ENCODE results near the gene GLIPR1L2. TPM values are rescaled to one million over a fixed set of nuclear protein-coding genes. Genes with fewer than 3 reads are reported as not detected.

Gene GLIPR1L2
- total RNA-seq, 1 experiment from 2014 or later: not detected

DNA sequence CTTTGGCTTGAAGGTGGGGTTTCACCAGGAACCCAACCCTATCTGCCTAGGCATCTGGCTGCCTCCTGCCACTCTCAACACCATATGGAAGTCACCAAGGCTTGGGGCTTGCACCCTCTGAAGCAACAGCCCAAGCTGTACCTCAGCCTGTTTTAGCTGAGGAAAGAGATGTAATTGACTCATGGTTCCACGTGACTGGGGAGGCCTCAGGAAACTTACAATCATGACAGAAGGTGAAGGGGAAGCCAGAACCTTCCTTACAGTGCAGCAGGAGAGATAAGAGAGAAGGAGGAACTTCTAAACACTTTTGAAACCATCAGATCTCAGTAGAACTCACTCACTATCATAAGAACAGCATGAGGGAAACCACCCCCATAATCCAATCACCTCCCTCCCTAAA, 29.5 kb upstream of the GLIPR1L2 start:
- H3K9ac ChIP-seq (ENCODE audit: low read length): no peak overlapping the region
- H3K4me2 ChIP-seq (ENCODE audit: low read length): no peak overlapping the region
- ChIA-PET CTCF (no interaction called here), POLR2A (ENCODE audit: unreplicated experiment) (no interaction called here)
- no peaks in the 10 kb centered on the region for H3K79me2 ChIP-seq (ENCODE audit: low read length)
- no peak for DNase-seq
- H4K20me1 ChIP-seq (ENCODE audit: low read length): no peaks in the 10 kb centered on the region
- no peak for ATAC-seq
- no peak overlapping the region for H2AFZ ChIP-seq (ENCODE audit: low read length)
- no peaks in the 10 kb centered on the region for H3K9me3 ChIP-seq (ENCODE audit: low read length)
- no peaks in the 10 kb centered on the region for H3K4me1 ChIP-seq (ENCODE audit: insufficient read depth, low read length)
- no peaks in the 10 kb centered on the region for H3F3A ChIP-seq (ENCODE audit: low read length, unreplicated experiment)
- no peaks in the 10 kb centered on the region for H3K36me3 ChIP-seq (ENCODE audit: low read depth, low read length)
- TF ChIP-seq EZH2 (IDR thresholded peaks at IDR 0.05; ENCODE audit: low read length, unreplicated experiment) (no peak), EZH2phosphoT487 (IDR thresholded peaks at IDR 0.05; ENCODE audit: borderline replicate concordance, low read length) (no peak)
- TF ChIP-seq, protein P1, sequence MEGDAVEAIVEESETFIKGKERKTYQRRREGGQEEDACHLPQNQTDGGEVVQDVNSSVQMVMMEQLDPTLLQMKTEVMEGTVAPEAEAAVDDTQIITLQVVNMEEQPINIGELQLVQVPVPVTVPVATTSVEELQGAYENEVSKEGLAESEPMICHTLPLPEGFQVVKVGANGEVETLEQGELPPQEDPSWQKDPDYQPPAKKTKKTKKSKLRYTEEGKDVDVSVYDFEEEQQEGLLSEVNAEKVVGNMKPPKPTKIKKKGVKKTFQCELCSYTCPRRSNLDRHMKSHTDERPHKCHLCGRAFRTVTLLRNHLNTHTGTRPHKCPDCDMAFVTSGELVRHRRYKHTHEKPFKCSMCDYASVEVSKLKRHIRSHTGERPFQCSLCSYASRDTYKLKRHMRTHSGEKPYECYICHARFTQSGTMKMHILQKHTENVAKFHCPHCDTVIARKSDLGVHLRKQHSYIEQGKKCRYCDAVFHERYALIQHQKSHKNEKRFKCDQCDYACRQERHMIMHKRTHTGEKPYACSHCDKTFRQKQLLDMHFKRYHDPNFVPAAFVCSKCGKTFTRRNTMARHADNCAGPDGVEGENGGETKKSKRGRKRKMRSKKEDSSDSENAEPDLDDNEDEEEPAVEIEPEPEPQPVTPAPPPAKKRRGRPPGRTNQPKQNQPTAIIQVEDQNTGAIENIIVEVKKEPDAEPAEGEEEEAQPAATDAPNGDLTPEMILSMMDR (conservative IDR thresholded peaks at IDR 0.05; ENCODE audit: low read depth, low read length): no peak
- H3K27ac ChIP-seq (ENCODE audit: low read length): no peak overlapping the region
- intact Hi-C loops (cut with micrococcal nuclease): no loop called here
- no TSS peak for BruUV-seq (replicated peaks)
- no peak overlapping the region for H3K4me3 ChIP-seq (ENCODE audit: low read length)
- H3K9me2 ChIP-seq (replicated peaks; ENCODE audit: low read length): no peaks in the 10 kb centered on the region
- H3K27me3 ChIP-seq (ENCODE audit: low read length): no peaks in the 10 kb centered on the region

DNA sequence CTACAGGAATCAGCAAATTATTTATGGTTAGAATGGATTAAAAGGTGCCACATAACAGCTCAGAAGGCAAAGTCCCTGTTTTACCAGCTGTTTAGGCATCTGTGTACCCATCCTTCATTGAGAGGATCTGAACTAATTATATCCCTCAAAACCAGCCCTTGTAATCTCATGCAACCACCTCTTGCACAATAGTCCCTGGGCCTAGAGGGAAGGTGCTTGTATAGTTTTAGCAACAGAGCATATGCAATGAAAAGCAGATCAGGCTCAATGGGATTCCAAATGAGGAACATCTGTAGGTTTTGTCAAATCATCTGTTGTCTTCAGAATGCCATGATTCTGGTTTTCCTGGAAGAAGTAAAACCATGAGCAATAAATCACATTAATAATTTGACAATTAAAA, 26.0 kb upstream of the GLIPR1L2 start:
- intact Hi-C loops (cut with micrococcal nuclease): no loop called here
- no peak for TF ChIP-seq EZH2phosphoT487 (IDR thresholded peaks at IDR 0.05; ENCODE audit: borderline replicate concordance, low read length)
- TF ChIP-seq EZH2 (IDR thresholded peaks at IDR 0.05; ENCODE audit: low read length, unreplicated experiment): no peak
- TF ChIP-seq, protein P1 (conservative IDR thresholded peaks at IDR 0.05; ENCODE audit: low read depth, low read length): no peak
- Histone ChIP-seq H3F3A (ENCODE audit: low read length, unreplicated experiment) (no peaks in the 10 kb centered on the region), H3K4me2 (ENCODE audit: low read length) (no peak overlapping the region), H4K20me1 (ENCODE audit: low read length) (no peaks in the 10 kb centered on the region), H3K9me3 (ENCODE audit: low read length) (no peaks in the 10 kb centered on the region), H2AFZ (ENCODE audit: low read length) (no peak overlapping the region), H3K9ac (ENCODE audit: low read length) (no peak overlapping the region), H3K79me2 (ENCODE audit: low read length) (no peaks in the 10 kb centered on the region), H3K27ac (ENCODE audit: low read length) (no peak overlapping the region), H3K4me3 (ENCODE audit: low read length) (no peak overlapping the region), H3K9me2 (replicated peaks; ENCODE audit: low read length) (no peaks in the 10 kb centered on the region), H3K27me3 (ENCODE audit: low read length) (no peaks in the 10 kb centered on the region), H3K36me3 (ENCODE audit: low read depth, low read length) (no peaks in the 10 kb centered on the region), H3K4me1 (ENCODE audit: insufficient read depth, low read length) (no peaks in the 10 kb centered on the region)
- ChIA-PET POLR2A (ENCODE audit: unreplicated experiment) (no interaction called here), CTCF (no interaction called here)
- no peak for ATAC-seq
- no peak for DNase-seq
- no TSS peak for BruUV-seq (replicated peaks)

DNA sequence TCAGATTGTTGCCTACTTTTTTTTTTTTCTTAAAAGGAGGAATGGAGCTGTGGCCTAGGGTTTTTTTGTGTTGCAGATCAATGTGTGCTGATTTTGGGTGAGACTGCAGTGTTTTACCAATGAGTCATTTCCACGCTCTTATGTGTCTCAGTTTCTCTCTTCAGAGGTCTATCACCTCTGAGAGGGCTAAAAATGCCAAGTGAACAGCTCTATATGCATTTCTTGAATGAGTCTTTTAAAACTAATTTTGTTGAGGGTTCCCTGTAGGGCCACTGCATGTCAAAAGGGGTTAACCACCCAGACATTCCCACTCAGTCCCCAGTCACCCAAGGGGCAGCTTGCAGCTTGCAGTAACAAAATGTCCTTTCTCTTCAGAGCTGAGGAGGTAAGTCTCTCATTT, 24.3 kb upstream of the GLIPR1L2 start:
- no peaks in the 10 kb centered on the region for H3K4me1 ChIP-seq (ENCODE audit: insufficient read depth, low read length)
- H3F3A ChIP-seq (ENCODE audit: low read length, unreplicated experiment): no peaks in the 10 kb centered on the region
- H3K4me2 ChIP-seq (ENCODE audit: low read length): no peak overlapping the region
- ChIA-PET POLR2A (ENCODE audit: unreplicated experiment) (no interaction called here), CTCF (no interaction called here)
- no peaks in the 10 kb centered on the region for H3K9me2 ChIP-seq (replicated peaks; ENCODE audit: low read length)
- ATAC-seq (no peak), DNase-seq (no peak)
- H3K9me3 ChIP-seq (ENCODE audit: low read length): no peaks in the 10 kb centered on the region
- H3K9ac ChIP-seq (ENCODE audit: low read length): no peak overlapping the region
- no peak overlapping the region for H2AFZ ChIP-seq (ENCODE audit: low read length)
- TF ChIP-seq EZH2 (IDR thresholded peaks at IDR 0.05; ENCODE audit: low read length, unreplicated experiment): no peak
- TF ChIP-seq, protein P1 (conservative IDR thresholded peaks at IDR 0.05; ENCODE audit: low read depth, low read length): no peak
- no peak for TF ChIP-seq EZH2phosphoT487 (IDR thresholded peaks at IDR 0.05; ENCODE audit: borderline replicate concordance, low read length)
- no peak overlapping the region for H3K4me3 ChIP-seq (ENCODE audit: low read length)
- no peaks in the 10 kb centered on the region for H3K27me3 ChIP-seq (ENCODE audit: low read length)
- H3K27ac ChIP-seq (ENCODE audit: low read length): no peak overlapping the region
- no peaks in the 10 kb centered on the region for H3K79me2 ChIP-seq (ENCODE audit: low read length)
- BruUV-seq (replicated peaks): no TSS peak
- H3K36me3 ChIP-seq (ENCODE audit: low read depth, low read length): no peaks in the 10 kb centered on the region
- intact Hi-C loops (cut with micrococcal nuclease): no loop called here
- no peaks in the 10 kb centered on the region for H4K20me1 ChIP-seq (ENCODE audit: low read length)

All from PC-3 (cell line).